Stimulated activated CD8-positive, alpha-beta memory T cell treated with anti-CD3 and anti-CD28 coated beads, Interleukin-2, amount 100 ng/mL, for 48 hours (primary cell): Measurements from ENCODE around the gene ZNF100.
"Not testable (repeated sequence)": the region's sequence is repeated elsewhere in the genome, so short reads cannot be mapped to it uniquely, and the experiment has no call there.

Experiments used
- DNase-seq, 2 donors: peaks; one replicate each; pipeline ENCODE4 v3.0.0-alpha.2; 2020; ENCODE audit warnings: low read depth in 2 of 2

ZNF100 gene

DNA sequence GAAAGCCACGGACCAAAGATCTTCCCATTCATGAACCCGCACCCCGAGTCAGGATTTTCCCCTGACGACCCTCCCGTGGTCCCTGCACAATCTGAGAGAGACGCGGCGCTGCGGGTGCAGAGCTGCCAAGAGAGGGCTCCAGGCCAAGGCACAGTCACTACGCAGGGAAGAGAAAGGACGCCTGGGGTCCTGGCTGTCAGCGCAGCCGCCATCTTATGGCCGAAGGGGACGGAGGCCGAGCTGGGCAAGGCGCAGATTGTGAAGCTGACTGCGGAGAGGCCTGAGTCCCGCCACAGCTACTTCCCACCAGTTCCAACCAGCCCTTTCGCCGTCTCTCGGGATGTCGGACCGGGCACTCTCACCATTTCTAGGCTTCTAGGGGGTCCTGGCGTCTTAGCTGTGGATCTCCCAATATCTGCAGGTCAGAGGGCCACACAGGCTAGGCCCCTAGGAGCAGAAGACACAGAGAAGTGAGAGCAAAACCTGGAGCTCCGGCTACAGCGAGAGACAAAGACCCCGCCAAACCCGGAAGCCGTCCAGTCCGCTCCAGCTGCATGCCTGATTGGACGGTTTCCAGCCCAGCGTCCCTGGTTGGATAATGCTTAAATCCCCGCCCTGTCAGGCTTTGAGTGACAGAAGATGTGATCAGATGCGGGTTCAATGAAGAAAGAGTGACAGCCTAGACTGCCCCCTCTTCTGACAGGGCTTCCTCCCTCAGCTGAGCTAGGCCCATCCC, at the start of gene ZNF100:
Gene ZNF100 (minus strand): TSS at position 515 of the 736 bp plus-strand sequence. CDS start 150 bp downstream, at position 365.
- DNase-seq: peak; percentile 75 to 84

DNA sequence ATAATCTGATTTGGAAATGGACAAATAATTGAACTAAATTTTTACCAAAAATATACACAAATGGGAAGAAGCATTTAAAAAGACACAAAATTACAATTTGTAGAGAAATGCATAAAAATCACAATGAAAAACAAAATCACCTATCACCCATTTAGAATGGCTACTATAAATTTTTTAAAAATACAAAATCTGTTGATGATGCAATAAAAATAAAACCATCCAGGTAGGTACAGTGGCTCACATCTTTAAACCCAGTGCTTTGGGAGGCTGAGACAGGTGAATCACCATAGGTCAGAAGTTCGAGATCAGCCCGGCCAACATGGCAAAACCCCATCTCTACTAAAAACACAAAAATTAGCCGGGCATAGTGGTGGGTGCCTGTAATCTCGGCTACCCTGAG, 45.1 kb upstream of the ZNF100 start:
- DNase-seq: no peak

- not testable (repeated sequence) for DNase-seq
These were observed 41.1 kb upstream of the ZNF100 start for GRCh38 chr19:21808400-21809000.

DNA sequence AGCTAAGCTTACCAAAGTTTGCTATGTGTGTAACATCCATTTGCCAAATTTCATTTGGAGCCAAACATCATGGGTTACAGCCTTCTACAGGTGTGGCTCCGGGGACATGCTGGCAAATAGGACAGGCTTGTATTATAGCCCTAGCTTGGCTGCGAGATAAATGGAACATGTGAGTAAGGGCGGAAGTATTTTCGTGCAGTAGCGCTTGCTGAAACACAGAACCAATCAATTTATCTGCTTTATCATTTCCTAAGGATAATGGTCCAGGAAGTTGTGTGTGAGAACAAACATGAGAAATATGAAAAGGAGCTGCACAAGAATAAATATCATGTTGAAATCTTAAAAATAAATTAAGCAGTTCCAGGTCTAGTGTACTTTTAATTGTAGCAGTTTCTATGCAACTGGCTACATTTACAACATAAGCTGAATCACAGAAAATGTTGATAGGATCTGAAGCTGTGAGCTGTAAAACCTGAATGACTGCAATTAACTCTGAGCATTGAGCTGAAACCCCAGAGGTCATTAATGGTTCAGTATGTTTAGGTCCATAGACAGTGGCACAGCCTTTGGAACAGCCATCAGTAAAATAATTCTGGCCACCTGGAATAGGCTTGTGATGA, 22.2 kb upstream of the ZNF100 start:
- no peak for DNase-seq

GRCh38 chr19:21786936-21787335, 19.6 kb upstream of the ZNF100 start:
- no peak for DNase-seq

GRCh38 chr19:21775792-21776191, 8.4 kb upstream of the ZNF100 start:
- not testable (repeated sequence) for DNase-seq

DNA sequence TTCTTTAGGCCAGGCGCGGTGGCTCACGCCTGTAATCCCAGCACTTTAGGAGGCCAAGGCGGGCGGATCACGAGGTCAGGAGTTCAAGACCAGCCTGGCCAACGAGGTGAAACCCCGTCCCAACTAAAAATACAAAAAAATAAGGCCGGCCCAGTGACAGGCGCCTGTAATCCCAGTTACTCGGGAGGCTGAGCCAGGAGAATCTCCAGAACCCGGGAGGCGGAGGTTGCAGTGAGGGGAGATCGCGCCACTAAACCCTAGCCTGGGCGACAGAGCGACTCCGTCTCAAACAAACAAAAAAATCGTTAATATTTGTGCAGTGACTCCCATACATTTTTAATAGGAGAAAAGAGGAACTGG, 694 bp downstream of the ZNF100 start:
- DNase-seq: not testable (repeated sequence)

DNA sequence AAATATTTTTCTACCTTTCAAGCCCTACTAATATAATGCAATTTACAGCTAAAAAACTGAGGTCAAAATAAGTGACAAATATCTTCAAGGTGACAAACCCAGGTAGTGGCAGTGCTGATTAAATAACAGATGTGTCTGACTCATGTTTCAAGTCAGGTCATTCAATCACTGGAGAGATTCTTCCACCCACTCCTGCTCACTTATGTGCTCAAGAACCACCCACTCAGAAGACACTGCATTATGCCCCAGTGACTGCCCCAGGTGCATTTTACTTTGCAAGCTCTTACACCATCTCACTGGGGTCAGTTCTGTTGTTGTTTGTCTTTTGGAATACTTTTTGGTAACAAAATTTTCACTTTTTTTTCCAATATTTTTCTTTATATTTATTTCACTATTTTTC, 2.2 kb downstream of the ZNF100 start:
- no peak for DNase-seq

GRCh38 chr19:21761547-21761946, 5.8 kb downstream of the ZNF100 start:
- DNase-seq: not testable (repeated sequence)

- no peak for DNase-seq
These were observed 9.1 kb downstream of the ZNF100 start for GRCh38 chr19:21758296-21758695.

- not testable (repeated sequence) for DNase-seq
These were observed 11.8 kb downstream of the ZNF100 start for GRCh38 chr19:21755555-21755954.

- DNase-seq: no peak
These were observed 16.0 kb downstream of the ZNF100 start for GRCh38 chr19:21751384-21751783.

- no peak for DNase-seq
These were observed 16.7 kb downstream of the ZNF100 start for GRCh38 chr19:21750586-21751128.

DNA sequence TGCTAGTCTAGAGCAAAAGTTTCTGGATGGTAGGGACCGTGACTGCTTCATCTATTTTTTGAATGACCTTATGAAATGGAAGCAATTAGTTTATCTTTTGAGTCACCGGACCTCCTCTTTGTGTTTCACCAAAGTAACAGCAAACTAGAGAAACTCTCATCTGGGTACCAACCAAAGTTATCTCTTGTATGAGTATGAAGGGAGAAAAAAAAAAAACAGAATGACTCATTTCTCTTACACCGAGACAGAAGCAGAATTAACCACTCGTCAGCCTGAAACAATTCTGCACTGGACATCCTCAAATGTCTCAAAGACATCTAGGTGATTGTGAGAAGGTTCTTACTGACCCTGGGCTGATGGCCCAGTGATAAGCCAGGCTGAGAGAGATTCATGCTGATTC, 18.3 kb downstream of the ZNF100 start:
- DNase-seq: no peak

- DNase-seq: no peak
These were observed 19.3 kb downstream of the ZNF100 start for GRCh38 chr19:21748088-21748487.

GRCh38 chr19:21740559-21740958, 26.8 kb downstream of the ZNF100 start:
- no peak for DNase-seq

- not testable (repeated sequence) for DNase-seq
These were observed 40.2 kb downstream of the ZNF100 start for GRCh38 chr19:21726942-21727747.

- no peak for DNase-seq
These were observed 53.6 kb downstream of the ZNF100 start for GRCh38 chr19:21713761-21714160.

DNA sequence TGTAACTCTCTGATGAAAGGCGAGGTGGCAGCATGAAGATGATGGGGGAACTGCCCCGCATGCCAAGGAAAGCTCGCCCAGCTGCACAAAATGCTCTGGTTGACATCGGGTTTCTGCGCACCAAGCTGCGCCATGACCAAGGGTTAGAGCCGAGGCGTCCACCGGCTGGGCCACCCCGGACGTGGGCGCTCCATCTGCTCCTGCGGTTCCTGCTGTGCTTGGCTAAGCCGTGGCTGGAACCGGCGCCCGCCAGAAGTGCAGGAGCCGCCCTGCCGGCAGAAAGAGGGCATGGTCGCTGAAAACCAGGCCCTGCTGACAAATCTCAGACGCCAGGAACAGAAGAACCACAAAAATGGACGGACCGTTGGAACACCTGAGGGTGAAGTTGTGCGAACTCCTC, 57.9 kb downstream of the ZNF100 start:
- no peak for DNase-seq

- not testable (repeated sequence) for DNase-seq
These were observed 59.5 kb downstream of the ZNF100 start for GRCh38 chr19:21707878-21708277.

DNA sequence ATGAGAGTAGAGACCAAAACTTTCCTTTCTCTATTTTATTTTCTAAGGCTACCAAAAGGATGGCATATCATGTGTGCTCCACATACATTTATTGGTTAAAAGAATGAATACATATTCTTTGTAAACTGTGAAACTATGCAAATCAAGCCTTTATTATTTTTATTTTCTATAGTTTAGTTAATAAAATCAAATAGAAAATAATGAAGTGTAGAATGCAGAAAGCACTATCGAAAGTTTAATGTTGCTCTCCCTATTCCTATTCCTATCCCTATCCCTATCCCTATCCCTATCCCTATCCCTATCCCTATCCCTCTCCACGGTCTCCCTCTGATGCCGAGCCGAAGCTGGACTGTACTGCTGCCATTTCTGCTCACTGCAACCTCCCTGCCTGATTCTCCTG, 60.3 kb downstream of the ZNF100 start:
- DNase-seq: no peak

DNA sequence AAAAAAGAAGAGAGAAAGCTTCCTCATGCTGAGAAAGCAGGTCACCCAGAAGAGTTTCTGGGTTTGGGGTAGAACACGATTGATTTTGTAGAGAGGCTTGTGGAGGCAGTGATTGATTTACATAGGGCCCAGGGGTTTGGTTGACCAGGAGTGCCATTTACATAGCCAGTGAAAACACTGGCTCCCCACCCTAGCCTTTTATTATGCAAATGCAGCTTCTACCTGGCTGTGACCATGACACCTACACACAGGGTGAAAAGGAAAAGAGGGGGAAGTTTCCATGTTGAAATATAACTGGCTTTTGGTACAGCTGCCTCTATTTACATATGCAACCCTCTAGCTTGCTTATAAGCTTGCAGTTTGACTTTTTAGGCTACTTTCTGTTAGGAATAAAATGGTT, 62.0 kb downstream of the ZNF100 start:
- DNase-seq: no peak
